ENCODE measurements around the gene NRIP1. TPM values are rescaled to one million over a fixed set of nuclear protein-coding genes. Genes with fewer than 3 reads are reported as not detected.

The NRIP1 gene
- total RNA-seq, 1 experiment from 2014 or later: 29.6 TPM

DNA sequence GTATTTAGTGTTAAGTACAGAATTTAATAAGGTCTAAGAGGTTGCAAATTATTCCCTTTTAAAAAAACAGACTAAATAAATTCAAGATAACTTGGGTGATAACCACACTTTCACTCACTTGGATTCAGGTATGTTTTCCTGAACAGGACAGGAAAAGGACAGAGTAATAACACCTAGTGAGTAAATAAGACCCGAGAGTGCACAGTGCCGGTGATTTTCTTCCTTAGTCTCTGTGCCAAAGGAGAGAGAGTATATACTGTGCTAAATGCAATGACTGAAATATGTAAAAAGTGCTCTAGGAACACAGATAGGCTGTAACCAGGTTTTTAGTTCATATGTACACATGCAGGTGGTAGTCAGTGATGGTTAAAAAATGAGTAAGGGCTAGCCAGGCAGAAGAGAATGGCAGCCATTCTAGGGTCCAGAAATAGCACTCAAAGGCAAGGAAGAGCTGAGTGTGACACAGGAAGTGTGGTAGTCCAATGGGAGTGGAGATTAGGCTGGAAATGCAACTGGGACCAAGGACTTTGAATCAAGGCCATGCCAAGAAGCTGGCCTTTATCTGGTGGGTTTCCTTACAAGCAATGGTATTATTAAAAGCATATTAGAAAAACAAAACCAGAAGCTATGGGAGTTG, 58.1 kb downstream of the NRIP1 start:
- Histone ChIP-seq H3K79me2 (ENCODE audit: insufficient read depth, low read length) (peaks cover 78% of the 10 kb centered on the region), H2AFZ (ENCODE audit: low read depth, low read length, poor library complexity, severe bottlenecking) (no peak overlapping the region), H3K9me2 (ENCODE audit: insufficient read depth) (no peaks in the 10 kb centered on the region), H3K9ac (ENCODE audit: low read length) (no peak overlapping the region), H3K36me3 (ENCODE audit: control insufficient read depth in 1 of 2, insufficient read depth in 2 of 2, low read length in 2 of 2) (no peaks in the 10 kb centered on the region), H3K4me3 (replicated peaks in 1 of 2; ENCODE audit: low read depth in 1 of 2, low read length in 2 of 2) (no peak overlapping the region), H3K27me3 (ENCODE audit: insufficient read depth, low read length) (no peaks in the 10 kb centered on the region), H3K27ac (ENCODE audit: low read depth, low read length) (no peak overlapping the region), H4K20me1 (ENCODE audit: insufficient read depth) (no peaks in the 10 kb centered on the region), H3K4me2 (ENCODE audit: low read length) (no peak overlapping the region), H3K4me1 (ENCODE audit: control insufficient read depth in 1 of 2, insufficient read depth in 2 of 2, low read length in 2 of 2) (peaks cover 0 to 2% of the 10 kb centered on the region in 2 experiments; a peak in 1 of 4 replicates), H3K9me3 (ENCODE audit: control insufficient read depth in 1 of 2, insufficient read depth in 1 of 2, low read depth in 1 of 2, low read length in 2 of 2) (no peaks in the 10 kb centered on the region)
- no TSS peak for BruUV-seq (replicated peaks)
- intact Hi-C loops (cut with micrococcal nuclease): no loop called here
- TF ChIP-seq EZH2 (IDR thresholded peaks at IDR 0.05) (no peak), ELF1 (IDR thresholded peaks at IDR 0.05; ENCODE audit: borderline replicate concordance, low read depth) (no peak), EGR1 (IDR thresholded peaks at IDR 0.05; ENCODE audit: low read depth) (no peak), CBX3 (IDR thresholded peaks at IDR 0.05; ENCODE audit: low read depth) (no peak), SP1 (IDR thresholded peaks at IDR 0.05; ENCODE audit: low read depth) (no peak), ZFX (IDR thresholded peaks at IDR 0.05) (no peak), RAD21 (IDR thresholded peaks at IDR 0.05; ENCODE audit: low read depth) (no peak), POLR2A (IDR thresholded peaks at IDR 0.05; ENCODE audit: borderline replicate concordance, extremely low read depth, insufficient read depth, insufficient read length) (no peak), SRF (IDR thresholded peaks at IDR 0.05; ENCODE audit: low read depth) (no peak), YY1 (IDR thresholded peaks at IDR 0.05; ENCODE audit: extremely low read depth, insufficient replicate concordance, low read depth, low read length) (no peak)
- TF ChIP-seq, protein P1, sequence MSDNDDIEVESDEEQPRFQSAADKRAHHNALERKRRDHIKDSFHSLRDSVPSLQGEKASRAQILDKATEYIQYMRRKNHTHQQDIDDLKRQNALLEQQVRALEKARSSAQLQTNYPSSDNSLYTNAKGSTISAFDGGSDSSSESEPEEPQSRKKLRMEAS (IDR thresholded peaks at IDR 0.05): no peak
- TF ChIP-seq, protein P2, sequence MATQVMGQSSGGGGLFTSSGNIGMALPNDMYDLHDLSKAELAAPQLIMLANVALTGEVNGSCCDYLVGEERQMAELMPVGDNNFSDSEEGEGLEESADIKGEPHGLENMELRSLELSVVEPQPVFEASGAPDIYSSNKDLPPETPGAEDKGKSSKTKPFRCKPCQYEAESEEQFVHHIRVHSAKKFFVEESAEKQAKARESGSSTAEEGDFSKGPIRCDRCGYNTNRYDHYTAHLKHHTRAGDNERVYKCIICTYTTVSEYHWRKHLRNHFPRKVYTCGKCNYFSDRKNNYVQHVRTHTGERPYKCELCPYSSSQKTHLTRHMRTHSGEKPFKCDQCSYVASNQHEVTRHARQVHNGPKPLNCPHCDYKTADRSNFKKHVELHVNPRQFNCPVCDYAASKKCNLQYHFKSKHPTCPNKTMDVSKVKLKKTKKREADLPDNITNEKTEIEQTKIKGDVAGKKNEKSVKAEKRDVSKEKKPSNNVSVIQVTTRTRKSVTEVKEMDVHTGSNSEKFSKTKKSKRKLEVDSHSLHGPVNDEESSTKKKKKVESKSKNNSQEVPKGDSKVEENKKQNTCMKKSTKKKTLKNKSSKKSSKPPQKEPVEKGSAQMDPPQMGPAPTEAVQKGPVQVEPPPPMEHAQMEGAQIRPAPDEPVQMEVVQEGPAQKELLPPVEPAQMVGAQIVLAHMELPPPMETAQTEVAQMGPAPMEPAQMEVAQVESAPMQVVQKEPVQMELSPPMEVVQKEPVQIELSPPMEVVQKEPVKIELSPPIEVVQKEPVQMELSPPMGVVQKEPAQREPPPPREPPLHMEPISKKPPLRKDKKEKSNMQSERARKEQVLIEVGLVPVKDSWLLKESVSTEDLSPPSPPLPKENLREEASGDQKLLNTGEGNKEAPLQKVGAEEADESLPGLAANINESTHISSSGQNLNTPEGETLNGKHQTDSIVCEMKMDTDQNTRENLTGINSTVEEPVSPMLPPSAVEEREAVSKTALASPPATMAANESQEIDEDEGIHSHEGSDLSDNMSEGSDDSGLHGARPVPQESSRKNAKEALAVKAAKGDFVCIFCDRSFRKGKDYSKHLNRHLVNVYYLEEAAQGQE (IDR thresholded peaks at IDR 0.05; ENCODE audit: low read depth): no peak
- TF ChIP-seq, protein P3, sequence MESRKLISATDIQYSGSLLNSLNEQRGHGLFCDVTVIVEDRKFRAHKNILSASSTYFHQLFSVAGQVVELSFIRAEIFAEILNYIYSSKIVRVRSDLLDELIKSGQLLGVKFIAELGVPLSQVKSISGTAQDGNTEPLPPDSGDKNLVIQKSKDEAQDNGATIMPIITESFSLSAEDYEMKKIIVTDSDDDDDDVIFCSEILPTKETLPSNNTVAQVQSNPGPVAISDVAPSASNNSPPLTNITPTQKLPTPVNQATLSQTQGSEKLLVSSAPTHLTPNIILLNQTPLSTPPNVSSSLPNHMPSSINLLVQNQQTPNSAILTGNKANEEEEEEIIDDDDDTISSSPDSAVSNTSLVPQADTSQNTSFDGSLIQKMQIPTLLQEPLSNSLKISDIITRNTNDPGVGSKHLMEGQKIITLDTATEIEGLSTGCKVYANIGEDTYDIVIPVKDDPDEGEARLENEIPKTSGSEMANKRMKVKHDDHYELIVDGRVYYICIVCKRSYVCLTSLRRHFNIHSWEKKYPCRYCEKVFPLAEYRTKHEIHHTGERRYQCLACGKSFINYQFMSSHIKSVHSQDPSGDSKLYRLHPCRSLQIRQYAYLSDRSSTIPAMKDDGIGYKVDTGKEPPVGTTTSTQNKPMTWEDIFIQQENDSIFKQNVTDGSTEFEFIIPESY (IDR thresholded peaks at IDR 0.05; ENCODE audit: extremely low read depth, insufficient replicate concordance, low read length): no peak
- TF ChIP-seq, protein P4, sequence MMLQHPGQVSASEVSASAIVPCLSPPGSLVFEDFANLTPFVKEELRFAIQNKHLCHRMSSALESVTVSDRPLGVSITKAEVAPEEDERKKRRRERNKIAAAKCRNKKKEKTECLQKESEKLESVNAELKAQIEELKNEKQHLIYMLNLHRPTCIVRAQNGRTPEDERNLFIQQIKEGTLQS (IDR thresholded peaks at IDR 0.05): no peak
- RAD21 ChIA-PET (ENCODE audit: low non-redundant PET in 1 of 2, low total read pairs in 2 of 2, uncharacterized antibody in 2 of 2, unreplicated experiment in 2 of 2): no interaction called here
- no peak for ATAC-seq
- POLR2A ChIA-PET: no interaction called here
- CTCF ChIA-PET: no interaction called here
- DNase-seq (ENCODE audit: low read depth, low spot score): no peak

Data from HCT116 (cell line).